HG03439 (cell line): Measurements from ENCODE around the gene FBXO36.
A peak's percentile ranks its signal among the peaks of the same experiment; 100 is the strongest.
"Not testable (repeated sequence)": the region's sequence is repeated elsewhere in the genome, so short reads cannot be mapped to it uniquely, and the experiment has no call there.

Experiments used
- ATAC-seq: cut with Tn5 transposase; IDR thresholded peaks from one replicate; pipeline ENCODE4 v1.9.1; 2021; ENCODE audit warnings: mild to moderate bottlenecking, moderate library complexity; ENCODE audit not compliant: unreplicated experiment

The FBXO36 gene

DNA sequence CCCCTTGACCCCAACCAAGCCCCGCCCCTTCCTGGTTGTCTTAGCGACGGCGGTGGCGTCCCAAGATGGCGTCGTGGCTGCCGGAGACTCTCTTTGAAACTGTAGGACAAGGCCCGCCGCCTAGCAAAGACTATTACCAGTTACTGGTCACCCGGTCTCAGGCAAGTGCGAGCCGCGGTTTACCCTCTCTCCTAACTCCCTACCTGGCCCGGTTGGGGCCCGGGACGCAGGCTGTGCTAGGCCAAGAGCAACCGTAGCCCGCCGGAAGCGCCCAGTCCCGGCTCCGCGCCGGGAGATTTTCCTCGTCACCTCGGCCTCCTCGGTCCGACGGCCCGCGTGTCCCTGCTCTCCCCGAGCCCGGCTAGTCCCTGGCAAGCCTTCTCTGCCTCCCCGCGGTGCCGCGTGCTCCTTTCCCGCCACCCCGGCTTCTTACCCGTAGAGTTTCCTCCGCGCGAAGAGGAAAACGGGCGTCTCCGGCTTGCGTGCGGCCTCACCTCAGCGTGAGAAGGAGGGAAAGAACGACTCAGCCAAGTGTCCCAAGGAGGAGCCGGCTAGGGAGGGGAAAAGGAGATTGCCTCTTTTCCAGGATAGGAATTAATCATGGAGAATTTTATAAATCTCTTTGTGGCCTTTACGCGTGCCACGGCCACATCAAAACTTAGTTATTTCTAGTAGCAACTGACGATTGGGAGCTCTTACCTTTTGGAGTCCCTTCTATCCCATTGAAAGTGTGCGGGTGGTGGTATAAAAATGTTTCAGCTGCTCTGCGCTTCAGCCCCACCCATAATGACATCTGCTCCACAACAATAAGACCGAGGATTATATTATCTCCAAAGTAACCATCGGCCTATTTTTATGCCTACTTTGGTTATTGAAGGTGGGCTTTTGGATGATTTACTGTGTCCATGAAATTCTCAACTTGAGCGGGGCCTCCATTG lies at the start of gene FBXO36:
FBXO36 (plus strand) TSS at position 55 of the 938 bp plus-strand sequence; CDS start at position 66, 11 bp downstream.
- ATAC-seq, result peak; percentile 76

GRCh38 chr2:229873123-229873581 lies 49.2 kb upstream of the FBXO36 start:
- no peak for ATAC-seq

DNA sequence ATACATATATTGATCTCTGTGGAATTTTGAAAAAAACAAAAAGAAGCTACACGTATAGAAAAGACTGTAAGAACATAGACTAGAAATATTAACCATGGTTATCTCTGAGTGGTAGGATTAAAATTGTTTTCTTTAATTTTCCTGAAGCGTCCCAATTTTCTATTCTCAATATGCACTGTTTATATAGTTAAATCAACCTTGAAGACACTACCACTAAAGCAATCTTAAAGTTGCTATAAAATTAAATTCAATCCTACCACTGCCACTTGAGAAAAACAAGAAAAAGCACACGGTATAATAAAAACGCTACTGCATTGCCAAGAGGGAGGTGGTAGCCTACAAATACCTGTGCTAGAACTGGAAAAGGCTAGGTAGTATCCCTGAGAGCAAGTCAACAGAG lies 47.7 kb upstream of the FBXO36 start:
- ATAC-seq, result no peak

- ATAC-seq, result no peak
Observed at GRCh38 chr2:229875549-229875948, 46.8 kb upstream of the FBXO36 start.

- no peak for ATAC-seq
Observed at GRCh38 chr2:229879191-229879950, 42.9 kb upstream of the FBXO36 start.

DNA sequence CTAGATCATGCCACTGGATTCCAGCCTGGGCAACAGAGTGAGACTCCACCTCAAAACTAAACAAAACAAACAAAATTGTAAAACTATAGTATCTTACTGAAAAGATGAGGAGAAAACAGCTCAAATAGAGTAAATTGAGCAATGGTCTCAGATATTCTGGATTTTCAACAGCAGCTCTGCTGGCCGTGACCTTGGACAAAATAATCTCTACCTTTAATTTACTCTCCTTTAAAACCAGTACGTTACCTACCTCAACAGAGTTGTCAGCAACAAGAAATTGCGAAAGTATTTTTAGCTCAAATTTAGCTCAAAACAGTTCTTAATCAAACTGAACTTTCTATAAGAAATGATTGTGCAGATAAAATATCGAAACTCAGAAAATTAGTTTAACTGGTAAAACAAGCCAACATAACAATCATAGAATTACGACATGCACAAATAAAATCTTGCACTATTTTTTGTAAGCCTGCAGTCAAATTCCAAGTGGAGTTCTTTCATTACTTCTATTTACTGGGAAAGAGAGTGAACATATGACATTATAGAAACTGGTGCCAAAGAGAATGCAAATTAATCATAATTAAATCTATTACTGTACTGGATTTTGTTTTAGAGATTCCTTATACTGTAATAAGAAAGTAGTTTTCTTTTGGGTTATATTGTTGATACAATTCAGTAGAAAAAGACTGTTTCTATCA lies 41.3 kb upstream of the FBXO36 start:
- no peak for ATAC-seq

DNA sequence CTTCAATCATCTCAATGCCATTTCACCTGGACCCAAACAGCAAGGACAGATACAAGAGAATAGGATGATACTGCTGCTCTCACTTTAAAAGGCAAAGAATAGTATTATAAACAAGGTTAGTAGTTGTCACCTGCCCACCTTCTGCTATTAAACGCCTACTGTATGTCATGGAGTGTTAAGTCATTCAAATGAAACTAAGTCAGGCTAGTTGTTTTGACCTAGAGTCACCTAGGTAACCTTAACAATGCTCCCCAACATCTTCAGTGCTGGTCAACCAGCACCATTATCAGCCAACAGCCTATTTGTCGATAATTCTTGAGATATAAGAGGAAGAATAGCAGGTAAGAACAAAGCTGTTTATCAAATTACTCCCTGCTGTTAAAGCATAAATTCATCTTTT lies 39.7 kb upstream of the FBXO36 start:
- no peak for ATAC-seq

DNA sequence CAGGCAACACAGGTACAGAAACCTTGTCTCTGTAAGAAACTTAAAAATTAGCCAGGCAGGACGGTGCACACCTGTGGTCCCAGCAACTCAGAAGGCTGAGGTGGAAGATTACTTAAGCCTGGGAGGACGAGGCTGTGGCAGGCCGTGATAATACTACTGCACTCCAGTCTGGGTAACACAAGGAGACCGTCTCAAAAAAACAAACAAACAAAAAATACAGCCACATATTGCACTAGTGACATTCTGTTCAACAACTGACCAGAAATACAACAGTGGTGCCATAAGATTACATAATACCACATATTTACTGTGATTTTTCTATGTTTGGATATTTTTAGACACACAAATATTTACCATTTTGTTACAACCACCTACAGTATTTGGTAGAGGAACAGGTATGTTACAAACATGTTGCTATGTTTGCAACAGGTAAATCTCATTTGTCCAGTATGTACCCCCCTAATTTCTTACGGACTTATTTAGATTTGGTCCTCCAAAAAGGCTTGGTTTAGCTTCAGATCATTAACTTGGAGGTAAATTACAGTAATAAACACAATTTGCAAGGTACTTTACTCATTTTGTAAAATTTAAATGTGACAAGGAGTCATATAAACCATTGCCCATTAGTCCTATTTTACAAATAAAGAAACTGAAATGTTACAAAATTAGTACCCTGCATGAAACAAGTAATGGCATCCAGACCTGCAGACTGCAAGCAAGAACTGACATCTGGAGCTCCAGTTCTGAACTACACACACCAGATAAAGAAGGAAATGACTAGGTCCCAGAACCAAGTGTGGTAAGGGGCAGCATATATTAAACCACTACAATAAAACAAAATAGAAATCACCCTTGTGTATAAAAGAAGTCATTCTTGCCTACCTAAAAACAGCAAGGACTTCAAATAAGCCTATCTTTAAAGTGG lies 37.3 kb upstream of the FBXO36 start:
- peak; percentile 68 for ATAC-seq

DNA sequence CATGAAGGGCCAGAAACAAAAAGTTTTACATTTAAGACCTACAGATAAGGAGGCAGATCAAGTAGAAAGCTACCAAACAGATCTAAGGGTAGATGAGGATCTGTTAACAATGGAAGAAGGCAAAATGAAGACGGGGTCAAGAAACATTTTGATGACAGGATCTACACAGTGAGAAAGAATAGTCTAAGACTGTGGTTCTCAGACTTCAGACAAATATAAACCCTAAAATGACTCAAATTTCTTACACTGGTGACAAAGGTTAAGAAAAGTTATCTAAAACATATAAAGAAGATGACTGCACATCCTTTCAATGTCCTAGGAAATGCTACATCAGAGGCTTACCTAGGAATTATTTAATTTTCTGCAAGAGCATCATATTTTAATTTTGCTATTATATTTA lies 34.9 kb upstream of the FBXO36 start:
- ATAC-seq, result no peak

DNA sequence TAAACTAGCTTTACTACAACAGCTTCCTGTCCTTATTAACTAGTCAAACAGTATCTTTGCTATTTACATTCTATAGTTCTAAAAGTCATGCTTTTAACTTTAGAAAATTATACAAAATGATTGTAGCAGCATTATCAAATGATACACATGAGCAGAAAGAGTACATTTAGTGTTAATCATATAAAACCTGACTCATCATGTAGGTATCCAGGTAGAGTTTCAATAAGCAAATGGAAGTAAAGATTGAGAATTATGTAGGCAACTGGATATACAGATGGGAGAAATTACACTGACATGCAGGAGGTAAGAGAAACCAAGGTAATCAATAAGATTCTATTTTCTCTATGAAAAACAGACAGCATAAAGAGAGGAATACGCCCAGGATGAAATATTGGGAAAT lies 34.3 kb upstream of the FBXO36 start:
- ATAC-seq, result no peak

- no peak for ATAC-seq
Observed at GRCh38 chr2:229889023-229889422, 33.3 kb upstream of the FBXO36 start.

DNA sequence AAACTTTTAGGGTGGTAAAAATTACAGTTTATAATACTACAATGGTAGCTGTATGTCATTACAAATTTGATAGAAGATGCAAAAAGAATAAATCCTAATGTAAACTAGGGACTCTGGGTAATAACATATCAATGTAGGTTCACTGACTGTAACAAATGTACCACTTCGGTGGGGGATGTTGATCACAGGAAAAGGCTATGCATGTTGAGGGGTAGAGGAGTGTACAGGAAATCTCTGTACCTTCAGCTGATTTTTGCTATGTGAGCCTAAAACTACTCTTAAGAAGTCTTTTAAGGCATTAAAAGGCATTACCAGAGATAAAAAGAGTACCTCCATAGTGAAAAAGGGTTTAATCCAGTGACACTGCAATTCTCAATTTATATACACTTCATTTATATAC lies 25.4 kb upstream of the FBXO36 start:
- ATAC-seq, result no peak

GRCh38 chr2:229899604-229900003 lies 22.7 kb upstream of the FBXO36 start:
- no peak for ATAC-seq

GRCh38 chr2:229900012-229900411 lies 22.3 kb upstream of the FBXO36 start:
- no peak for ATAC-seq

- not testable (repeated sequence) for ATAC-seq
Observed at GRCh38 chr2:229900514-229900913, 21.8 kb upstream of the FBXO36 start.

DNA sequence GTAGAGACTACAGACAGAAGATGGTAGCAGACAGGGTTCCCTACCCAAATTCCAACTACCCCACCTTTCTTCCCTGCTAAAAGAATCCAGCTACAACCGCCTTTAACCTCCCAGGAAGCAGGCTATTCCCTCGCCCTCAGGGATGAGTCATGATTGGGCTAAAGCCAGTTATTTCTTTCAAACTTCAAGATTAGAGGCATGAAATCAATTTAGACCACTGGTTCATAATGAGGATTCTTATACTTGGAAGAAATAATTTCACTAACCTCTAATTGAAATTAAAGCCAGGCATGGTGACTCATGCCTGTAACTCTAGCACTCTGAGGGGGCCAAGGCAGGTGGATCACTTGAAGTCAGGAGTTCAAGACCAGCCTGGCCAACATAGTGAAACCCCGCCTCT lies 20.5 kb upstream of the FBXO36 start:
- no peak for ATAC-seq

DNA sequence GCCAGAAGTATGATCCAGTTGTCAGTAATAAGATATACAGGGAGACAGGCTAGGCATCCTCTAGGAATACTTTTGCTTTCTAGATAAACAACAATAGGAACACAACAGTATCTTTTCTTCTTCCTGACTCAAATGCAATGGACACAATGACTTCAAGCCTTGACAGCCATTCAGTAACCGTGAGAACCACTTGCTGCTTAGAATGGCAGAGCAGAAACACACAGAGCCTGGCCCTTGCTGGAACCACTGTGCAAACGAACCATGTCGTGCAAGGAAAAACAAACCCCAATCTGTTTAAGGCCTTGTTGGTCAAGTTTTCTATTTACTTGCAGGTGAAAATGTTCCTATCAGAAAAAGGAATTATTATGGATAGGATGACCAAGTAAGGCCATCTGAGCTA lies 19.3 kb upstream of the FBXO36 start:
- no peak for ATAC-seq

DNA sequence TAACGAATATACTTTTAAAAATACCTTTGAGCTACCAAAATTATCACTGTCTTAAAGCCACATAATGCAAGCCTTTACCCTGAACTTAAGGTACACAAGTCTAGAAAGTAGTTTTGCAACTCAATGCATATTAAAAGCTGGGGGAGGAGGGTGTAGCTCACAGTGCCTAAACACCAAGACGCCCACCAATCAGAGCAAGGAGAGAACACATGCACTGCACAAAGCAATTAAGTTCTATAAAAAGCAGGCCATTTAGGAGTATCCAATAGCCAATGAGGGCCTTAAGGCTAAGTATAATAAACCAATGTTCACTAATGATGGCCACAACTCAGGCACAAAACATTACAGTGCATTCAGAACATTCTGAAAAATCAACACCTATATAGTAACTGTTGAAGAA lies 16.7 kb upstream of the FBXO36 start:
- ATAC-seq, result no peak

GRCh38 chr2:229909090-229909489 lies 13.2 kb upstream of the FBXO36 start:
- ATAC-seq, result no peak

GRCh38 chr2:229910147-229910831 lies 12.0 kb upstream of the FBXO36 start:
- ATAC-seq, result peak; percentile 12
